Mesenchymal stem cell (in vitro differentiated cells and primary cell): Measurements from ENCODE around the gene C16orf90.

Experiments used
- DNase-seq: peaks from one replicate; pipeline ENCODE4 v3.0.0-alpha.2; 2013
- H2AFZ ChIP-seq: one replicate; pipeline ENCODE4 v1.6.1; 2013; ENCODE audit warnings: low read depth, mild to moderate bottlenecking, control low read depth, inconsistent platforms, low read length, moderate library complexity
- H2AK5ac ChIP-seq: 2 replicates; pipeline ENCODE4 v1.6.1; 2013; ENCODE audit warnings: low read length, moderate library complexity, mild to moderate bottlenecking, inconsistent platforms; ENCODE audit not compliant: severe bottlenecking
- H2BK120ac ChIP-seq: one replicate; pipeline ENCODE4 v1.6.1; 2013; ENCODE audit warnings: low read depth, mild to moderate bottlenecking, inconsistent platforms, low read length, moderate library complexity
- H2BK12ac ChIP-seq, 2 experiments: one replicate each; pipeline ENCODE4 v1.6.1; 2013; ENCODE audit warnings: inconsistent platforms in 2 of 2, low read length in 2 of 2, mild to moderate bottlenecking in 2 of 2, moderate library complexity in 2 of 2, control low read depth in 1 of 2
- H2BK15ac ChIP-seq: one replicate; pipeline ENCODE4 v1.6.1; 2013; ENCODE audit warnings: mild to moderate bottlenecking, low read depth, inconsistent platforms; ENCODE audit not compliant: poor library complexity, severe bottlenecking
- H2BK5ac ChIP-seq: 2 replicates; pipeline ENCODE4 v1.6.1; 2013; ENCODE audit warnings: low read depth, mild to moderate bottlenecking, low read length, control low read depth, inconsistent platforms; ENCODE audit not compliant: poor library complexity, severe bottlenecking
- H3K14ac ChIP-seq, 2 experiments: one replicate each; pipeline ENCODE4 v1.6.1; 2013; ENCODE audit warnings: inconsistent platforms in 2 of 2, low read length in 2 of 2, control low read depth in 1 of 2, mild to moderate bottlenecking in 1 of 2, moderate library complexity in 1 of 2
- H3K18ac ChIP-seq, 2 experiments: one replicate each; pipeline ENCODE4 v1.6.1; 2013; ENCODE audit warnings: inconsistent platforms in 2 of 2, low read length in 2 of 2, control low read depth in 1 of 2, low read depth in 1 of 2, mild to moderate bottlenecking in 1 of 2
- H3K23ac ChIP-seq, 2 experiments: one replicate each; pipeline ENCODE4 v1.6.1; 2013; ENCODE audit warnings: inconsistent platforms in 2 of 2, low read length in 2 of 2, mild to moderate bottlenecking in 2 of 2, moderate library complexity in 2 of 2, control low read depth in 1 of 2
- H3K27ac ChIP-seq: 2 replicates; pipeline ENCODE4 v1.5.1; 2013; ENCODE audit warnings: mild to moderate bottlenecking, moderate library complexity, low read length, control low read depth, inconsistent platforms; ENCODE audit not compliant: poor library complexity, severe bottlenecking
- H3K27me3 ChIP-seq, 2 experiments: 2 replicates each; pipeline versions ENCODE4 v1.6.1 to v1.7.0; 2013; ENCODE audit warnings: low read length in 2 of 2, mild to moderate bottlenecking in 2 of 2, moderate library complexity in 2 of 2, control low read depth in 1 of 2, inconsistent platforms in 1 of 2; ENCODE audit not compliant: control insufficient read depth in 1 of 2, insufficient read depth in 1 of 2
- H3K36me3 ChIP-seq, 2 experiments: 2 replicates each; pipeline versions ENCODE4 v1.6.1 to v1.7.0; 2013; ENCODE audit warnings: low read length in 2 of 2, control low read depth in 1 of 2, inconsistent platforms in 1 of 2, low read depth in 1 of 2, mild to moderate bottlenecking in 1 of 2; ENCODE audit not compliant: insufficient read depth in 2 of 2, control insufficient read depth in 1 of 2
- H3K4ac ChIP-seq, 2 experiments: one replicate each; pipeline ENCODE4 v1.6.1; 2013; ENCODE audit warnings: inconsistent platforms in 2 of 2, low read length in 2 of 2, mild to moderate bottlenecking in 2 of 2, moderate library complexity in 2 of 2, control low read depth in 1 of 2, low read depth in 1 of 2
- H3K4me1 ChIP-seq: 2 replicates; pipeline ENCODE4 v1.6.1; 2013; ENCODE audit warnings: low read depth, low read length, control low read depth; ENCODE audit not compliant: control insufficient read depth, insufficient read depth
- H3K4me2 ChIP-seq: 2 replicates; pipeline ENCODE4 v1.6.1; 2013; ENCODE audit warnings: low read length, mild to moderate bottlenecking, inconsistent platforms; ENCODE audit not compliant: poor library complexity, severe bottlenecking
- H3K4me3 ChIP-seq, 2 experiments: 2 replicates each; pipeline versions ENCODE4 v1.5.1 to v1.7.0; 2013; ENCODE audit warnings: low read length in 2 of 2, mild to moderate bottlenecking in 2 of 2, control low read depth in 1 of 2, low read depth in 1 of 2; ENCODE audit not compliant: insufficient read depth in 1 of 2
- H3K79me1 ChIP-seq: replicated peaks from 2 replicates; pipeline ENCODE4 v1.6.1; 2013; ENCODE audit warnings: mild to moderate bottlenecking, control low read depth, low read length, inconsistent platforms; ENCODE audit not compliant: poor library complexity, severe bottlenecking
- H3K9ac ChIP-seq: 2 replicates; pipeline ENCODE4 v1.7.0; 2013; ENCODE audit warnings: mild to moderate bottlenecking, low read length, moderate library complexity
- H3K9me3 ChIP-seq: 2 replicates; pipeline ENCODE4 v1.7.0; 2013; ENCODE audit warnings: mild to moderate bottlenecking, low read length; ENCODE audit not compliant: control insufficient read depth
- H4K8ac ChIP-seq: one replicate; pipeline ENCODE4 v1.6.1; 2013; ENCODE audit warnings: inconsistent platforms, mild to moderate bottlenecking, low read length, moderate library complexity
- H4K91ac ChIP-seq: one replicate; pipeline ENCODE4 v1.6.1; 2013; ENCODE audit warnings: mild to moderate bottlenecking, low read length, inconsistent platforms
- WGBS: methylation state at CpG from one replicate; pipeline ENCODE4 v1.1.7; 2013; ENCODE audit warnings: mixed read lengths; 5-methylcytosine and 5-hydroxymethylcytosine counted together

The C16orf90 gene

GRCh38 chr16:3514621-3515020 is 19.3 kb upstream of the C16orf90 start:
- Histone ChIP-seq H4K91ac (no peak overlapping the region), H3K36me3 (peaks cover 46 to 89% of the 10 kb centered on the region in 2 experiments), H2BK15ac (no peak overlapping the region), H2AK5ac (no peak overlapping the region), H3K14ac (no peak overlapping the region), H3K9me3 (no peaks in the 10 kb centered on the region), H3K4ac (no peak overlapping the region), H3K4me1 (peaks cover 2% of the 10 kb centered on the region), H3K27me3 (no peaks in the 10 kb centered on the region), H4K8ac (no peak overlapping the region), H3K9ac (peak overlapping the region; percentile 29), H3K4me2 (no peak overlapping the region), H3K4me3 (no peak overlapping the region), H3K18ac (no peak overlapping the region), H3K23ac (no peak overlapping the region), H2BK5ac (no peak overlapping the region), H3K79me1 (no peaks in the 10 kb centered on the region), H2BK12ac (no peak overlapping the region), H2BK120ac (no peak overlapping the region), H2AFZ (no peak overlapping the region), H3K27ac (no peak overlapping the region)
- WGBS: 94% methylated on average over 4 of the region's 4 CpGs
- peak; percentile 54 for DNase-seq

GRCh38 chr16:3513892-3514583 is 18.7 kb upstream of the C16orf90 start:
- H3K9me3 ChIP-seq: no peaks in the 10 kb centered on the region
- H2BK120ac ChIP-seq: no peak overlapping the region
- no peak overlapping the region for H3K23ac ChIP-seq
- no peak overlapping the region for H3K14ac ChIP-seq
- H2AFZ ChIP-seq: no peak overlapping the region
- peaks cover 3% of the 10 kb centered on the region for H3K79me1 ChIP-seq
- H3K4me3 ChIP-seq: no peak overlapping the region
- no peak overlapping the region for H2BK15ac ChIP-seq
- H3K4me1 ChIP-seq: peaks cover 4% of the 10 kb centered on the region
- peak overlapping the region; percentile 29 for H3K9ac ChIP-seq
- H2BK12ac ChIP-seq: no peak overlapping the region
- H4K91ac ChIP-seq: no peak overlapping the region
- H3K18ac ChIP-seq: no peak overlapping the region
- H3K27me3 ChIP-seq: no peaks in the 10 kb centered on the region
- no peak overlapping the region for H2BK5ac ChIP-seq
- H3K36me3 ChIP-seq: peaks cover 45 to 89% of the 10 kb centered on the region in 2 experiments
- no peak overlapping the region for H2AK5ac ChIP-seq
- WGBS: 93% methylated on average over 5 of the region's 7 CpGs
- H3K4me2 ChIP-seq: no peak overlapping the region
- no peak overlapping the region for H4K8ac ChIP-seq
- no peak overlapping the region for H3K4ac ChIP-seq
- DNase-seq: peak; percentile 71
- H3K27ac ChIP-seq: no peak overlapping the region

- Histone ChIP-seq H4K91ac (no peak overlapping the region), H2AFZ (no peak overlapping the region), H3K4me3 (no peak overlapping the region), H3K79me1 (peaks cover 6% of the 10 kb centered on the region), H2BK5ac (no peak overlapping the region), H3K4me1 (peaks cover 4% of the 10 kb centered on the region), H3K27me3 (no peaks in the 10 kb centered on the region), H2BK15ac (no peak overlapping the region), H3K18ac (no peak overlapping the region), H3K9me3 (no peaks in the 10 kb centered on the region), H3K23ac (no peak overlapping the region), H4K8ac (no peak overlapping the region), H3K27ac (no peak overlapping the region), H2BK120ac (no peak overlapping the region), H3K36me3 (peaks cover 38 to 89% of the 10 kb centered on the region in 2 experiments), H3K4ac (no peak overlapping the region), H2AK5ac (no peak overlapping the region), H3K4me2 (no peak overlapping the region), H3K14ac (no peak overlapping the region), H3K9ac (no peak overlapping the region), H2BK12ac (no peak overlapping the region)
- 94% methylated on average over 22 of the region's 23 CpGs for WGBS
- no peak for DNase-seq
These were observed 16.2 kb upstream of the C16orf90 start for GRCh38 chr16:3511286-3512180.

DNA sequence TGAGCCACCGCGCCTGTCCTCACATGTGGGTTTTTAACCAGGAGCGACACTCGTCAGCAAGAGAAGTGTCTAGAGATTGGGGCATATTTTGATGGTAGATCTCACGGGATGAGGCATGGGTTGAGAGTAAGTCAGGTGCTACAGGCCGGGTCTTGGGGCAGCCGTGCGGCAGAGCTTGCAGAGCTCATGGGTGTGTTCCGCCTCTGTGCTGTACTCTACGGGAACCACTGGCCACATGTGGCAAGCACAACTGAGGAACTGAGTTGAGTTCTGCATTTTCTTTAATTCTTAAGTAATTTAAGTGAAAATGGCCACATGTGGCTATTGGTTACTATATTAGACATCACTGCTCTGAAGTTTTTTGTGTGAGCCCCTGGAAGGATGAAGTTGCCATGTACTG is 15.1 kb upstream of the C16orf90 start:
- Histone ChIP-seq H3K79me1 (peaks cover 6% of the 10 kb centered on the region), H3K9me3 (no peaks in the 10 kb centered on the region), H3K14ac (no peak overlapping the region), H3K36me3 (peaks cover 41 to 88% of the 10 kb centered on the region in 2 experiments), H2AK5ac (no peak overlapping the region), H2BK5ac (no peak overlapping the region), H3K4me3 (no peak overlapping the region), H4K91ac (no peak overlapping the region), H3K4me2 (no peak overlapping the region), H4K8ac (peak overlapping the region; percentile 27), H3K4me1 (peaks cover 4% of the 10 kb centered on the region), H3K9ac (no peak overlapping the region), H3K27me3 (no peaks in the 10 kb centered on the region), H3K23ac (no peak overlapping the region), H3K18ac (no peak overlapping the region), H2BK120ac (no peak overlapping the region), H2BK15ac (no peak overlapping the region), H3K27ac (no peak overlapping the region), H3K4ac (no peak overlapping the region), H2BK12ac (no peak overlapping the region), H2AFZ (no peak overlapping the region)
- DNase-seq: no peak
- 97% methylated on average over 10 of the region's 10 CpGs for WGBS
